Esophagus (tissue), 2 donors: ENCODE measurements around the gene KSR1. TPM values are rescaled to one million over a fixed set of nuclear protein-coding genes. Genes with fewer than 3 reads are reported as not detected.

Experiments
- H3K27ac ChIP-seq, 2 donors: one replicate each; pipeline ENCODE4 v1.5.1; 2013; ENCODE audit warnings: low read depth in 2 of 2, mild to moderate bottlenecking in 2 of 2, inconsistent platforms in 1 of 2, low read length in 1 of 2, moderate library complexity in 1 of 2
- H3K27me3 ChIP-seq, 2 donors: one replicate each; pipeline ENCODE4 v1.6.1; 2013; ENCODE audit warnings: low read length in 2 of 2, control low read depth in 1 of 2, mild to moderate bottlenecking in 1 of 2; ENCODE audit not compliant: insufficient read depth in 2 of 2, control insufficient read depth in 1 of 2
- H3K36me3 ChIP-seq, 2 donors: one replicate each; pipeline ENCODE4 v1.6.1; 2013; ENCODE audit warnings: low read length in 1 of 2; ENCODE audit not compliant: control insufficient read depth in 2 of 2, insufficient read depth in 2 of 2
- H3K4me1 ChIP-seq, 2 donors: one replicate each; pipeline ENCODE4 v1.6.1; 2013; ENCODE audit warnings: low read length in 1 of 2; ENCODE audit not compliant: control insufficient read depth in 2 of 2, insufficient read depth in 2 of 2
- H3K4me3 ChIP-seq, 2 donors: one replicate each; pipeline ENCODE4 v1.5.1; 2013; ENCODE audit warnings: low read length in 2 of 2, mild to moderate bottlenecking in 2 of 2, low read depth in 1 of 2, moderate library complexity in 1 of 2
- H3K9me3 ChIP-seq, 2 donors: one replicate each; pipeline ENCODE4 v1.6.1; 2013; ENCODE audit warnings: mild to moderate bottlenecking in 2 of 2, low read depth in 1 of 2, low read length in 1 of 2, moderate library complexity in 1 of 2; ENCODE audit not compliant: control insufficient read depth in 2 of 2, insufficient read depth in 1 of 2
- WGBS, 2 donors: extraction: QIAGEN DNeasy Blood & Tissue Kit; methylation state at CpG; one replicate each; pipeline ENCODE4 v1.1.7; 2013; 5-methylcytosine and 5-hydroxymethylcytosine counted together
- polyA plus RNA-seq, 2 donors: library from polyadenylated mRNA; stranded (reverse); fragments of 200-250 nt; gene quantifications; one replicate each; pipeline ENCODE4 v1.2.3, GENCODE V29; 2013
- donor health status: healthy with polysubstance abuse.
- donor health status: Bipolar disorder and iron deficiency.

The KSR1 gene
- polyA plus RNA-seq, 2 donors, result 35.3 to 52.4 TPM

DNA sequence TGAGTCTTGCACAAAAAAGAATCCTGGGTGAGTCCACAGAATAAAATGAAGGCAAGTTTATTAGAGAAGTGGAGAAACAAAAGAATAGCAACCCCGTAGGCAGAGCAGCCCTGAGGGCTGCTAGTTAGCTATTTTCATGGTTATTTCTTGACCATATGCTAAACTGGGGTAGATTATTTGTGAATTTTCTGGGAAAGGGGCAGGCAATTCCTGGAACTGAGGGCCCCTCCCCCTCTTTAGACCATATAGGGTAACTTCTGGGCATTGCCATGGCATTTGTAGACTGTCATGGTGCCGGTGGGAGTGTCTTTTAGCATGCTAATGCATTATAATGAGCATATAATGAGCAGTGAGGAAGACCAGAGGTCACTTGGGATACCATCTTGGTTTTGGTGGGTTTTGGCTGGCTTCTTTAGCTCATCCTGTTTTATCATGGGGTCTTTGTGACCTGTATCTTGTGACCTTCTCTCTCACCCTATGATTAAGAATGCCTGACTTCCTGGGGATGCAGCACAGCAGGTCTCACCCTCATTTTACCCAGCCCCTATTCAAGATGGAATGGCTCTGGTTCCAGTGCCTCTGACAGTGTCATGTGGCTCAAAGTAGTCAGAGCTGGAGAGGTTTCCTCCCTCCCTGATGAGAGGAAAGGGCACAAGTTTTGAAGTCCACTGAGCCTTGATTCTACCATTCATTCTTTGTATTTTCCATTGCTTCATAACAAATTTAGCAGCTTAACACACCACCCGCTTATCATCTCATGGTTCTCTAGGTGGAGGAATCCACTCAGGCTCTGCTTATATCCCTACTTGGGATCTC, 119.1 kb downstream of the KSR1 start:
- WGBS, 2 donors, result 92 to 94% methylated on average over 3 of the region's 3 CpGs
- H3K27ac ChIP-seq, result no peak overlapping the region

DNA sequence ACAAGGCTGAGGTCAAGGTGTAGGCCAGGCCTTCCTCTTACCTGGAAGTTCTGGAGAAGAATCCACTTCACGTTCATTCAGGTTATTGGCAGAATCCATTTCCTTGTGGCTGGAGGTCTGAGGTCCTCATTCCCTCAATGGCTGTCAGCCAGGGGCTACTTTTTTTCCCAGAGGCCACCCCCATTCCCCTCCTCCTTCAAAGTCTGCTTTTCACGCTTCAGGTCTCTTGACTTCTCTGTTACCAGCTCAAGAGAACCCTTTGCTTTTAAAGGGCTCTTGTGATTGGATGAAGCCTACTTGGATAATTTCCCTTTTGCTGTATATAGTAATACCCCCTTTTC, 119.6 kb downstream of the KSR1 start:
- no peak overlapping the region for H3K27ac ChIP-seq
- peaks cover 7 to 11% of the 10 kb centered on the region in 2 donors for H3K36me3 ChIP-seq
- H3K9me3 ChIP-seq, result no peaks in the 10 kb centered on the region
- no peaks in the 10 kb centered on the region for H3K4me1 ChIP-seq
- H3K27me3 ChIP-seq, result no peaks in the 10 kb centered on the region
- 95 to 96% methylated on average over 2 of the region's 2 CpGs for WGBS, 2 donors
- H3K4me3 ChIP-seq, result no peak overlapping the region

More for the DNA sequence above, 119.1 kb downstream of the KSR1 start:
- Histone ChIP-seq H3K4me3 (no peak overlapping the region), H3K9me3 (no peaks in the 10 kb centered on the region), H3K36me3 (peaks cover 7 to 14% of the 10 kb centered on the region in 2 donors), H3K27me3 (no peaks in the 10 kb centered on the region), H3K4me1 (no peaks in the 10 kb centered on the region)

DNA sequence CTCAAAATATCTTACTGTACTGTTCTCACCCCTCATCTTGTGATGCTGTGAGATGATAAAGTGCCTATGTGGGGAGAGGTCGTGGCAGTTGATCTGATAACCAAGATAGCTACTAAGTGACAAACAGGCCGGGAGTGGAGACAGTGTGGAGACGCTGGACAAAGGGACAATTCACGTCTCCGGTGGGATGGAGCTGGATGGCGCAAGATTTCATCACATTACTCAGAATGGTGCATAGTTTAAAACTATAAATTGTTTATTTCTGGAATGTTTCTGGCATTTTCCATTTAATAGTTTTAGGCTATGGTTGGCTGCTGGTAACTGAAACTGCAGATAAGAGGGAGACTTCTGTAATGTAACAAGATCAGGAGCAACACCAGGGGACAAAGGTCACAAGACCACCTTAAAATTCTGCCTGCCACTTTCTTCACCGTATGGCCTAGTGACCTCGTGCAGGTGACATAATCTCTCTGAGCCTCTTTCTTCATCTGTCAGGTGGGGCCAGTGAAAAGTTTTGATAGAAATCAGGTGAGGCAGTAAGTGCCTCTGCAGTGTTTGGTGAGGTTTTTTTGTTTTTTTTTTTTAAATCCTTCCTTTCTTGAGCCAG, 120.3 kb downstream of the KSR1 start:
- no peaks in the 10 kb centered on the region for H3K27me3 ChIP-seq
- peaks cover 7% of the 10 kb centered on the region in 2 donors for H3K36me3 ChIP-seq
- WGBS, 2 donors, result 65 to 71% methylated on average over 8 of the region's 8 CpGs
- no peak overlapping the region for H3K4me3 ChIP-seq
- no peaks in the 10 kb centered on the region for H3K4me1 ChIP-seq
- H3K9me3 ChIP-seq, result no peaks in the 10 kb centered on the region
- H3K27ac ChIP-seq, result no peak overlapping the region

DNA sequence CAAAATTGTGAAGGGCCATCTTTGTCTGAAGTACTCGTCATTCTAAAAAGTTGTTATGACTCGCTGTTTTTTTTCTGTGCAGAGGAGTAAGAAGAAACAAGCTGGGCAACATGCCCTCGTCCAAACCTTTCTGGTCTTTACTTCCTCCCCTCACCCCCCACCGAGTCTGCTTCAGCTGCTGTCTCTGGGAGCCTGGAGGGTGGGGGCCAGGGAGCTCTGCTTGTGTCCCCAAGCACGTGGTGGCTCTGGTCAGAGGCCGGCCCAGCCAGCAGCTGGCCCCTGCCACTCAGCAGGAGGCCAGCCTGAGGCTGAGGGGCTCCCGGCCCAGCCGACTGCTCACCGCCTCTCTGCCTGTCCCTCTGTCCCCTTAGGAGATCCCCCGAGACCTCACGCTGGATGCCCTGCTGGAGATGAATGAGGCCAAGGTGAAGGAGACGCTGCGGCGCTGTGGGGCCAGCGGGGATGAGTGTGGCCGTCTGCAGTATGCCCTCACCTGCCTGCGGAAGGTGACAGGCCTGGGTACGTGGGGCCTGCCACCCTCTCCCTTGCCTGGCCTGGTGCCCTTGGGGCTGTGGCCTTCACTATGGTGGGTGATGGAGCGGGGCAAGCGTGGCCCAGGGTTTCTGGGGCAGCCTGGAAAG, 121.0 kb downstream of the KSR1 start:
- Histone ChIP-seq H3K27ac (peak overlapping the region in 1 of 2 donors; percentile 6), H3K4me1 (no peaks in the 10 kb centered on the region), H3K9me3 (no peaks in the 10 kb centered on the region), H3K4me3 (no peak overlapping the region), H3K36me3 (peaks cover 7% of the 10 kb centered on the region in 2 donors), H3K27me3 (no peaks in the 10 kb centered on the region)
- WGBS, 2 donors, result 73 to 80% methylated on average over 20 of the region's 20 CpGs

DNA sequence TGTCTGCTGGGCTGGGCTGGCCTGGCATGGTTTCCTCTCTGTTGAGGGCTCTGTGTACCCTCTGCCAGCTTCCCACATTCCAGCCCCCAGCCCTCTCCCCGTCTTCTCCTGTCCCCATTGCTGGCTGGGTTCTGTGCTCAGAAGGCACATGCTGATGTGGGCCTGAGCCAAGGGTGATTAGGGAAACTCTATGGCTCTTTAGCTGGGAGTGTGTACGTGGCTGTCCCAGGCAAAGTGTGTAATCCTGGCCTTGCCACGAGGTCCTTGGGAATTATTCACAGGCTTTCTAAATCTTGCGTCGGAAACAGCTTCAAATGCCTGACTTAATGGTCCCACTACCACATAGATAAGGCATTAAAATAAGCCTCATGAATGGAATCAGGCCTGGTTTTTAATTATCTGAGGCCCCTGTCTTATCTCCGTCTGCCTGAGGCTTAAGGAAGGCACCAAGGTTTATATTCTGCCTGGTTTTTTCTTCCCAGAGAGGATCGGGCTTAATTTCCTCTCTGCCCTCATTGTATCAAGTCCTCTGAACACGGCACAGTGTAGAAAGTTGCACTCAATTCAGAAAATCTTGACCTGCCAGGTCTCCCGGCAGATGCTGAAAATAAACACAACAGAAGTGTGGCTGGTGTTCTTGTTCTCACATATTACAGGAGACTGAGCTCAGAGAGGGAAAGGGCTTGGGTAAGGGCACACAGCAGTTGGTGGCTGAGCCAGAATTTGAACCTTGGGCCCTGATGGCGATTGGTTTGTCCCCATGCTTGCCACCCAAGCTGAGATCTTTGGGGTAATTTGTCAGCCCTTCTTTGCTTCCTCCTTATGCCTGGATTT, 121.9 kb downstream of the KSR1 start:
- H3K4me3 ChIP-seq, result no peak overlapping the region
- H3K27me3 ChIP-seq, result no peaks in the 10 kb centered on the region
- H3K27ac ChIP-seq, result no peak overlapping the region
- no peaks in the 10 kb centered on the region for H3K9me3 ChIP-seq
- peaks cover 7 to 14% of the 10 kb centered on the region in 2 donors for H3K36me3 ChIP-seq
- WGBS, 2 donors, result 61 to 76% methylated on average over 10 of the region's 10 CpGs
- H3K4me1 ChIP-seq, result no peaks in the 10 kb centered on the region

DNA sequence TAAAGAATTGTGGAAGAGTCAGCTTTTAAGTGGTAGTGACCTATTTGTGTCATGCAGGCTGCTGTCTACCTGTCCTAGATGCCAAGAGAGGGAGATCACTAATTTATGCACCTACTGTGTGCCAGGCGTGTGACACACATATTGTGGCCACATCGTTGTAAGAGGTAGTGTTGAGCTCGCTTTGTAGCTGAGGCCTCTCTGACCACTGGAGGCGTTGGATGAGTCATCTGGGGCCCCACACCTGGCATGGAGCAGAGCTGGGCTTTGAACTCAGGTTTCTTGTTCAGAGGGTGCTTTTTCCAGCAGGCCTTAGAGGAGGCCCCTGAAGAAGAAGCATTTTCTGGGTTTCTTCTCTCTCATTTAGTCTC, 122.5 kb downstream of the KSR1 start:
- 64 to 71% methylated on average over 4 of the region's 4 CpGs for WGBS, 2 donors
- Histone ChIP-seq H3K9me3 (no peaks in the 10 kb centered on the region), H3K4me3 (no peak overlapping the region), H3K27me3 (no peaks in the 10 kb centered on the region), H3K27ac (no peak overlapping the region), H3K36me3 (peaks cover 7 to 18% of the 10 kb centered on the region in 2 donors), H3K4me1 (no peaks in the 10 kb centered on the region)

DNA sequence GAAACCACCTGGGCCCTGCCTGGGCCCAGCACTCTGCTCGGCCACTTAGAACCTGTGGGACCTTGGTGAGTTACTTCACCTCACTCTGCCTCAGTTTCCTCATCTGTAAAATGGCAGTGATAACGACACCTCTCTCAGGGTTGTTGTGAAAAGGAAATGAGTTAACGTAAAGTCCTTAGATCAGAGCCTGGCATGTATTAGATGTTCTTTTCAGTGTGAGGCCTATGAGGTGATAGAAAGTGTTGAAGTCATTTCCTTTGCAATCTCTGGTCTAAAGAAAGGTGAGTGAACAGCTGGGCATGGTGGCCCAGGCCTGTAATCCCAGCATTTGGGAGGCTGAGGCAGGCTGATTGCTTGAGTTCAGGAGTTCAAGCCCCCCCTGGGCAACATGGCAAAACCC, 123.1 kb downstream of the KSR1 start:
- H3K4me1 ChIP-seq, result no peaks in the 10 kb centered on the region
- H3K9me3 ChIP-seq, result no peaks in the 10 kb centered on the region
- no peak overlapping the region for H3K4me3 ChIP-seq
- no peaks in the 10 kb centered on the region for H3K27me3 ChIP-seq
- no peak overlapping the region for H3K27ac ChIP-seq
- 90% methylated on average over 3 of the region's 3 CpGs for WGBS, 2 donors
- peaks cover 7 to 22% of the 10 kb centered on the region in 2 donors for H3K36me3 ChIP-seq

DNA sequence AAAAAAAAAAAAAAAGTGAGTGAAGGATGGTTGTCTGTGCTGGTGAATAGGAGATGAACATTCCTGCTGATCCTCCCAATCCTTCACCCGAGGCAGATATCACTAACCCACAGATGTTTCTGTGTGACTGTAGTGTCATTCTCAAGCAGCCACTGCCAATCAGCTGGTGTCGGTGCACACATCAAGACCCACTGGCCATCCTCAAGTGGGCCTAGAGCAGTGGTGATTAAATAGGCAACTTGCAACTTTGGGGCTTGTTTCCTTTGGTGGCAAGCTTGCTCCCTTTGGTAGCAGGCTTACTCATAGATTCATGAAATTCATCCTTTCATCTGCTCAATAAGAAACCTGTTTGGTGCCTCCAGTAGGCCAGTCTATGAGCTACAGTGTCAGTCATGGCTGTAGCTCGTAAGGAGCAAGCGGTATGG, 123.7 kb downstream of the KSR1 start:
- Histone ChIP-seq H3K4me1 (no peaks in the 10 kb centered on the region), H3K27me3 (no peaks in the 10 kb centered on the region), H3K9me3 (no peaks in the 10 kb centered on the region), H3K27ac (no peak overlapping the region), H3K36me3 (peaks cover 7 to 27% of the 10 kb centered on the region in 2 donors), H3K4me3 (no peak overlapping the region)
- 82 to 83% methylated on average over 4 of the region's 4 CpGs for WGBS, 2 donors

DNA sequence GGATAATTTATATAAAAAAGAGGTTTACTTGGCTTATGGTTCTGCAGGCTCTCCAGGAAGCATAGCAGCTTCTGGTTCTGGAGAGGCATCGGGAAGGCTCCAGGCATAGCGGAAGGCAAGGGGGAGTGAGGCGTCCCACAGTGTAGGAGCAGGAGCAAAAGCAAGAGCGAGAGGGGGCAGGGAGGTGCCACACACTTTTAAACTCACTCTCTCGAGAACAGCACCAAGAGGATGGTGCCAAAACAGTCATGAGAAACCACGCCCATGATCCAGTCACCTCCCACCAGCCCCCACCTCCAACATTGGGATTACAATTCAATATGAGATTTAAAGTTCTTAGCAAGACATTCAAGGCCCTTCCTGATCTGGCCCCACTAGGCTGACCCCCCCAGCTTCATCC, 124.8 kb downstream of the KSR1 start:
- H3K4me3 ChIP-seq, result no peak overlapping the region
- peaks cover 13 to 33% of the 10 kb centered on the region in 2 donors for H3K36me3 ChIP-seq
- WGBS, 2 donors, result 88 to 89% methylated on average over 6 of the region's 6 CpGs
- no peaks in the 10 kb centered on the region for H3K4me1 ChIP-seq
- H3K9me3 ChIP-seq, result no peaks in the 10 kb centered on the region
- no peak overlapping the region for H3K27ac ChIP-seq
- H3K27me3 ChIP-seq, result no peaks in the 10 kb centered on the region
